HS-27A (cell line): ENCODE results near the gene DAAM1.

Experiments used
- DNase-seq: peaks from one replicate; pipeline ENCODE4 v3.0.0-alpha.2; 2012; ENCODE audit warnings: low read depth, missing footprints

DAAM1 gene

DNA sequence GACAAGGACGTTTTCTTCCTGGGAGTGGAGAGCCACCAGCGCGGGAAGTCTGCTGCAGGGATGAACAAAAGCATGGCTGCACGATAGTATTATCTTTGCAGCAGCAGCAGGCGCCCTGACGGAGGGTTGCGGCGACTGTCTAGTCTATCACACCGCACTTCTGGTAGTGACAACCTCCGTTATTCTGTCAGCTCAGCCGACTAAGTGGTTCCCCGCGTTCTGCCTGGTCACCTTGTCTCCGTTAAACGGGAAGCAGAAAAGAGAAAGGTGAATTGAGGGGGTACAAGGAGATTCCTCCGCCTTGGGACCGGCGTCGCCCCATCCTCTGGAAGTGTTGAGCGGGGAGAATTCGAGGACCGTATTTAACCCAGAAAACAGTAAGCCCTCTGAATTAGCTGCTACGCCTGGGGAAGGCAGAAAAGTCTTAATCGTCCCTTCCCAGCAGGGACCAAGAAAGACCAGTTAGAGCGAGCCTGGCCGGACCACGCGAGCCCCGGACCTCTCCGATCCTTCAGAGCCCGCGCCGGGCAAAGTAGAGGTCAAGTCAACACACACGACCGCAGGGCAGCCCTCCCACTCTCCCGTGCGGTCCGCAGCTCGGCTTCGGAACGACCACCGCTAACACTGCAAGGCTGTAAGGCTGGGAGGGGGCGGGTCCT lies 536 bp upstream of the DAAM1 start:
- peak; percentile 48 for DNase-seq

DNA sequence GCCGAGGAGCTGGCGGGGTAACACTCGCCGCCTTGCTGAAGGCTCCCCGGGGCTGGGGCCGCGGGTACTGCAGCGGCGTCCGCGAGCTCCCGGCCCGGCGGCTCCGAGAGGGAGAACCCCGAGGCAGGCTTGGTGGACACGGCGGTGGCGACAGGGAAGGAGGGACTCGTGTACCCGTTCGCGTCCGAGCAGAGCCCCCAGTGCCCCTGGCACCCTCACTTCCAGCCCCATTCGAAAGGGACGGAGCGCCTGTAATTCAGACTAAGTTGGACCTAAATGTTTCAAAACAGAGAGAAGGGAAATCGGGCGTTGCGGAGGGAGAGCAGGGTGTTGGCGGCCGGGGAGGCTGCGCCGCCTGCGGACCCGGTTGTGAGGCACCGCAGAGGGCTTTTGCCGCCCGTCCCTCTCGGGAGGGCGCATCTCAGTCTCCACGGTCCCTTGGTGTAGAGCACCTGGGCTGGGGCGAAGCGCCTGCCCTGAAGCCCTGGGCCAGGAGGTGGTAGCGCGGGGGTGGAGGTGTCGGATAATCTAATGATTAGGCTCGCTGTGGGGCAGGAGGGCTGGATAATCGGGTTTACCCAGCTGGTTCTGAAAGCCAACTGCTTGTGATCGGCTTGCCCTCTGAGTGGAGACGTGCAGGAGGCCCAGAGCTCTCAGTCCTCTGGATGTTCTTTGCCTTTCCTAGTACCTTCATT lies 771 bp downstream of the DAAM1 start:
- DNase-seq, result peak; percentile 14

- peak; percentile 79 for DNase-seq
These were observed 1.4 kb downstream of the DAAM1 start for GRCh38 chr14:59189786-59190368.

GRCh38 chr14:59190372-59190771 lies 1.9 kb downstream of the DAAM1 start:
- DNase-seq, result no peak

- no peak for DNase-seq
These were observed 7.4 kb downstream of the DAAM1 start for GRCh38 chr14:59195912-59196311.

DNA sequence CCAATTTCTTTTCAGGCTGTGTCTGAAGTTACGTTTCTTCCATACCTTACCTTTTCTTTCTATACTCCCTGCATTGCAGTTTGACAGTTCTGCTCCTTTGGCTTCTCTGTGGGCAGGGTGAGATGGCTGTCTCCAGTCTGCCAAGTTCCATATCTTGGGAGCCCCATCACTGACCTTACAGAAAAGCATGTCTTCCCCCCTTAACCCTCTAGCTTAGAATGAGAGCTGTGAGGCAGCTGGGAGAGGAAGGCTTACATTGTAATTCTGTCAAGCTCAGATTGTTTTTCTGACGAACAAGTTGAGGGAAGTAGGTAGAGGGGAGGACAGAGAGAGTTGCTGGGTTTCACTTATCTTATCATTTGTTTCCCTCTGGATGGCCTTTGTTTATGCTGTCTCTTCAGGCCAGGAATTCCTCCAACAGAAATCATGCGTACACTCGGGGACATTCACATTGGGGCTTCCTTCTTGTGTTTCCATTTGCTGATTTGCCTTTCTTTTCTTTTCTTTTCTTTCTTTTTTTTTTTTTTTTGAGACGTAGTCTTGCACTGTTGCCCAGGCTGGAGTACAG lies 9.3 kb downstream of the DAAM1 start:
- no peak for DNase-seq

GRCh38 chr14:59199205-59199604 lies 10.7 kb downstream of the DAAM1 start:
- DNase-seq, result no peak

DNA sequence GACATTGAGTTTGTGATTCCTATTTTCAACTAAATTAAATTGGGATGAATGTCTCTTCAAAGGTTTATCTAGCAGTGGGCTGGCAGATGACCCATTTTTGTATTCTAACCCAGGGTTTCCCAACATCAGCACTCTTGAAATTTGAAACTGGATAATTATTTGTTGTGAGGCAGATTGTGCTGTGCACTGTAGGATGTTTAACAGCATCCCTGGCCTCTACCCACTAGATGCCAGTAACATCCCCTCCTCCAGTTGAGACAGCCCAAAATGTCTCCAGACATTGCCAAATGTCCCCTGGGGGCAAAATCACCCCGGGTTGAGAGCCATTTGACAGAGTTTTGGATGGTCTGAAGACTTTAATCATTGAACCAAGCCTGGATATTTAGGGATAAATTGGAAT lies 11.1 kb downstream of the DAAM1 start:
- no peak for DNase-seq

DNA sequence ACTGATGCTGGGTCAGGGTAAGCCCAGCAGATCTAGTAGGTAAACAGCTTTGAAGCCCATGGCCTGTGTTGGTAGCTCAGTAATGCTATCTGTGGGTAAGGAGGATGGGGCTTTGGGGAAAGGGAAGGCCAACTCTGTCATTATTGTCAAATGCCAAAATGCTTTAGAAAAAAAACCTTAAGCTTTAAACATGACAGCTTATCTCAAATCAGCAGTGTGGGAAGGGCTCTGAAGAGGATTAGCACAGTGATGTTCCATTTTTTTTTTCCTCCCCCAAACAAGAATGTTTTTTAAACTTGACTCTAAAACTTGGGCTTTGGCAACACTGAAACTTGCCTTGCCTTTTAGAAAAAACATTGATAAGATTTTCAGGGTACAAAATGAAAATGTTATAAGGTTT lies 11.7 kb downstream of the DAAM1 start:
- DNase-seq, result no peak

GRCh38 chr14:59202031-59202430 lies 13.6 kb downstream of the DAAM1 start:
- DNase-seq, result no peak

- no peak for DNase-seq
These were observed 15.8 kb downstream of the DAAM1 start for GRCh38 chr14:59204305-59204704.

DNA sequence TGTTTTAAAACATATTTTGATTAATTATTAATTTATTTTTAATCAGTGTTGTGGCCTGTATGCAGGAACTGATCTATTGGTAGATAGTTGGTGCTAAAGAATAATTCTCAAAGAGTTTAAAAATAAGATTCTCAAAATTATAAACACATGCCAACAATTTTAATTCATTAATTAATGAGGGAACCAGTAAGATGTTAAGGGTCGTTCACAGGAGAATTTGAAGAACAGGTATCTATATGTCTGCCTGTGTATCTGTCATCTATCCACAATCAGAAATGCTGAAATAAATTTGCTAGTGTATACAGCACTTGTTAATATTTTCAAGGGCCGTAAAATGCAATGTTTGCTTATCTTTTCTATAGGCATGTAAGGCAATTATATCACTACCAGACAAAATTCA lies 18.4 kb downstream of the DAAM1 start:
- DNase-seq, result no peak

DNA sequence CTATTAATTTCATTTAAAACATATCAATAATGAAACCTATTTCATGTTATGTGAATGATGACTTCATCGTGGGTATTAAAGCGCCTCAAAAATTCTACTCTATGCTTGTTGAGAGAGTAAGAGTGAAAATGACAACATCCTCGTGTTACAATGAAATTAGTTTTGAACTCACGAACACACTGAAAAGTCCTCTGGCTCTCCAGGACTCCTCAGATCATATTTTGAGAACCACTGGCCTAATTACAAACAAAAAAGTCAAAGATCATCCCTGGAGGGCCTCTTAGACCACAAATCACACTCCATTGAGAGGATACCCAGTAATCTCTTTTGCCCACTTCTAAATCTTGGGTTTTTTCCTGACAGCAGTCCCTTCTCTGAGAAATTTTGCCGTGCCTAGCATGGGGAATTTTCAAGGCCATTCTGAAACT lies 19.1 kb downstream of the DAAM1 start:
- DNase-seq, result no peak

DNA sequence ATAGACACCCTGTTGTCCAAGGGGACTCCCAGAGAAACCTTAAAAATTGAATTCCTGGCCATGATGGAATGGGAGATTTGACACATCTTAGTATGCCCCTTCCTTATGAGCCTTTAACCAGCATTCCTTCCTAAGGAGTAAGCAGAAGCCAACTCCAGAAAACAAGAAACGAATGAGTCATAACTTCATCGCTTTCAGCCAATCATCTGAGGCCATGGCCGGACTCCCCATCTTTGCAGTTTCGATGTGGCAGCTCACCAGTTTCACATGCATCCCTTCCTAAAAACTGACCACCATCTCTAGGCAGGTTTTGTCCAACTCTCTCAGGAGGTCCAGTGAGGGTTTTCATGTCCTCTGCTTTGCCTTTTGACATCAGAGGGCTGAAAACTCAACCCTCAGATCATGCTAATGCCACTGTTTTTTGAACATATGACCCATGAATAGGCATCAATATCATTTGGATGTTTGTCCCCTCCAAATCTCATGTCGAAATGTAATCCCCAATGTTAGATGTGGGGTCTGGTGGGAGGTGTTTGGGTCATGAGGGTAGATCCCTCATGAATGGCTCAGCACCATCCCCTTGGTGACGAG lies 19.9 kb downstream of the DAAM1 start:
- DNase-seq, result peak; percentile 66

DNA sequence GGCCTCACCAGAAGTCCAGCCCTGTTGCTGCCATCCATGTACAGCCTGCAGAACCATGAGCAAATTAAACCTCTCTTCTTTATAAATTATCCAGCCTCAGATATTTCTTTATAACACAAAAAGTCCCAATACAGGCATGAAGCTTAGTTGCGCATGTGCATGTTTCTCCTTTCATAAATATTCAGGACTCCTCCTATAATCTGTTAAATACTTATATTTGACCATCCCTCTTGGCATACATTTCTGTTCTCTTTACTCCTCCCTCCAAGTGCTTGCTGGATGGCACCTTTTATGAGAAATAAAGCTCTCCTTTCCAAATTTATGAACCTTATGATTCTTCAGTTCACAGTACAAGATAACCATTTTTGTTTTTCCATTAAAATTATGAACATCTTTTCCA lies 20.5 kb downstream of the DAAM1 start:
- DNase-seq, result no peak

DNA sequence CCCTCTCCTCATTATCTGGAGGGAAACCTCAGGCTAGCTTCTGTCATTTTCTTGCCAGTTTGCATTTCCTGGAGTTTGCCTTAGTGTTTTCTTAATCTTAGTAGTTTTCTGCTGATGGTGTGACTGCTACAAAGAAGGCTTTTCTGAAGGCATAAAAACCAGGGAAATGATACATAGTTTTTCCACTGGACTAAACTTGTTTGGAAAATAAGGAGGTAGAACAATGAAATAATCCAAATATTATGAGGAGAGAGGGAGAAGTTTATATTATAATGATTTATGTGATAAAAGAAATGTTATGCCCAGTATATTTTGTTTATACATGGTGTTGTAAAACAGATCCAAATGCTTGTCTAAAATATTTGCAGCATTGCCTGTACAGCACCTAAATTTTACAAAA lies 22.2 kb downstream of the DAAM1 start:
- DNase-seq, result no peak

DNA sequence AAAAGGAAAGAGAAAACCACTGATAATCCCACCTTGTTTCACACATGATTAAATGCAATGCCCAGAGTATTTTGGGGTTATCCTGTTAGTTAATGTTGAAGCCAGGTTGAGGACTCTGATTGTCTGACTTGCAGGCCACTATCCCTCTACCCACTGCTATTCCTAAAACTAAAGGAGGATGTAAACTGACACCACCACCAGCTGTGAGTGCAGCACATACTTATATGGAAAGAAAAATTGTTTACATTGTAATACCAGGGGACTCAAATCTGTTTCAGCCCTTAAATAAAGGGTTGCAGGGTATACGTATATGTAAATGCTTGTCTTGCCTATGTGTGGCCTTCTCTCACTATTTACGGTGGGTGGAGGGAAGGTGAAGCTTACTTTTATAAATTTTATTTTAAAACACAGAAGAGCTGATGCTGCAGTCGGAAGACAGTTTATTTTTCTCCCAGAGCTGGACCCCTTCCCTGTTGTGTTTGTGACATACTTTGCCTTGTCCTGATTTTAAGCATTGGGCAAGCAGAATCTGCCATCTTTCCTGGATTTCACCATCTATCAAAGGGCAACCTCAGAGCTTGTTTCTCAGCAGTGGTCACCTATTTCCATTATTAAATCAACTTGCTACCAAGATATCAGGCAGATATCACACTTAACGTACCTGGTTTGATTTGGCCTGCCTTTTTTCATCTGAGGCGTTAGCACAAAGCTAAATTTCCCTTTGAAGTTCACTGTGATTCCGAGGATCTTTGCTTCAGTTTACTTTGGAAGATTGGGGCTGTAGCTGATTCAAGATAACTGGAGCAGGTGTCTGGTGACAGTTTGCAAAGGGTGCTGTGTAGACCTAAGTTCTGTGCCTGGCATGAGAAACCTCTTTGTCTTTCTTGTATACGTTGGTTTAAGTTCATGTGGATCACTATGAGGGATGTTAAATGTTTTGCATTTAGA lies 25.2 kb downstream of the DAAM1 start:
- DNase-seq, result no peak

- no peak for DNase-seq
These were observed 26.3 kb downstream of the DAAM1 start for GRCh38 chr14:59214702-59215302.

DNA sequence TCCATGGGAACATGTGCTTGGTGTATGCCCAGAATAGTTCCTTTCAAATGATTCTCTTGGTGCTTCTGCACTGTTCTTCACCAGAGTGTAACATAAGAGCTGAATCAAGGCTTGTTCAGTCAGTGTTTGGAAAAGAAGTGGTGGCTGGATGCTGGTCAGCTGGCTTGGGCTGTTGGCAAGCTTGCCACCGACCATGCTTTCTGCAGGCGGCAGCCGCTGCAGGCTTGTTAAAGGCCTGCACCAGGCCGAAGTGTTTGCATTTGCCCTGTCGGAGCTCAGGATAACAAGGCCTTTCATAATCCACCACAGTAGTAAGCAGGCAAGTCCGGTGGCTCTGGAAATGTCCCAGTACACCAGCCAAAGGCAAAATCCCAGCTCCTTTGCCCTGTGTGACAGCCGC lies 26.9 kb downstream of the DAAM1 start:
- no peak for DNase-seq

- no peak for DNase-seq
These were observed 27.3 kb downstream of the DAAM1 start for GRCh38 chr14:59215757-59216156.

DNA sequence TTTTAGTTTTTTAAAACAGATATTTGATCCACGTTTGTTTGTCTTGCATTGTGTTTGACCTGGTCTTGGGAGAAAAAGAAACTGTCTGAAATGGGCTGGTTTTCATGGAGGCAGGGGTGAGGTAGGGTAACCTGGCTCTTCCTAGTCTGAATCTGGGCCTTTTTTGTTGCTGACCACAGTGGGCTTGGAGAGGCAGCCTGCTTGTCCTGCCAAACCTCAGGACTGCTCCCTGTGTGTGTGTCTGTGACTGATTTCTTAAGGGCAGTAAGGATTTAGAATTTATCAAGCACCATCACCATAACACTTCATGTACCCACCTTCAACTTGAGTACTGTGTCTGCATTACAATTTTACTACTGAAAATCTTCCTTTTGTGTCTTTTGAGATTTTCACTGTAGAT lies 28.5 kb downstream of the DAAM1 start:
- no peak for DNase-seq
